ENCODE data around the gene DCDC2.

DNA sequence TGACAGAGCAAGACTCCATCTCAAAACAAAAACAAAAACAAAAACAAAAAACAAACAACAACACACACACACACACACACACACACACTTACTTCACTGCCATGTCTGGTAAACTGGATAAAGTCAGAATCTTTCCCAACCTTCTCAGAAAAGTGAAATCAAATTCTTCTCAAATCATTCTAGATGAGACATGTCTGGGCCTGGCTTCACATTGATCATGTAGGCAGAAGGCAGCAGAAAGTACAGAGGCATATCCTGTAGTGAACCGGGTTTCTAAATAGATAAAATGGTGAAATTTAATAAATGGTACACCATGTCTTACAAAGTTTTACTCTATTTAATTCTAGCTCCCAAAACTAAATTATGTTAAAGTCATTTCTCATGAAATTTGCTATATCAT is 30.0 kb upstream of the DCDC2 start:
- TF ChIP-seq, protein P1, sequence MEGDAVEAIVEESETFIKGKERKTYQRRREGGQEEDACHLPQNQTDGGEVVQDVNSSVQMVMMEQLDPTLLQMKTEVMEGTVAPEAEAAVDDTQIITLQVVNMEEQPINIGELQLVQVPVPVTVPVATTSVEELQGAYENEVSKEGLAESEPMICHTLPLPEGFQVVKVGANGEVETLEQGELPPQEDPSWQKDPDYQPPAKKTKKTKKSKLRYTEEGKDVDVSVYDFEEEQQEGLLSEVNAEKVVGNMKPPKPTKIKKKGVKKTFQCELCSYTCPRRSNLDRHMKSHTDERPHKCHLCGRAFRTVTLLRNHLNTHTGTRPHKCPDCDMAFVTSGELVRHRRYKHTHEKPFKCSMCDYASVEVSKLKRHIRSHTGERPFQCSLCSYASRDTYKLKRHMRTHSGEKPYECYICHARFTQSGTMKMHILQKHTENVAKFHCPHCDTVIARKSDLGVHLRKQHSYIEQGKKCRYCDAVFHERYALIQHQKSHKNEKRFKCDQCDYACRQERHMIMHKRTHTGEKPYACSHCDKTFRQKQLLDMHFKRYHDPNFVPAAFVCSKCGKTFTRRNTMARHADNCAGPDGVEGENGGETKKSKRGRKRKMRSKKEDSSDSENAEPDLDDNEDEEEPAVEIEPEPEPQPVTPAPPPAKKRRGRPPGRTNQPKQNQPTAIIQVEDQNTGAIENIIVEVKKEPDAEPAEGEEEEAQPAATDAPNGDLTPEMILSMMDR (IDR thresholded peaks at IDR 0.05): no peak
- TF ChIP-seq NR3C1 (CRISPR knock-in tag; conservative IDR thresholded peaks at IDR 0.05; ENCODE audit: low read depth): no peak
- TF ChIP-seq, protein P2, sequence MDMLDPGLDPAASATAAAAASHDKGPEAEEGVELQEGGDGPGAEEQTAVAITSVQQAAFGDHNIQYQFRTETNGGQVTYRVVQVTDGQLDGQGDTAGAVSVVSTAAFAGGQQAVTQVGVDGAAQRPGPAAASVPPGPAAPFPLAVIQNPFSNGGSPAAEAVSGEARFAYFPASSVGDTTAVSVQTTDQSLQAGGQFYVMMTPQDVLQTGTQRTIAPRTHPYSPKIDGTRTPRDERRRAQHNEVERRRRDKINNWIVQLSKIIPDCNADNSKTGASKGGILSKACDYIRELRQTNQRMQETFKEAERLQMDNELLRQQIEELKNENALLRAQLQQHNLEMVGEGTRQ (CRISPR knock-in tag; IDR thresholded peaks at IDR 0.05): no peak
- TF ChIP-seq ELF4 (CRISPR knock-in tag; IDR thresholded peaks at IDR 0.05; ENCODE audit: low read depth): no peak
- no peak for TF ChIP-seq SMAD3 (CRISPR knock-in tag; IDR thresholded peaks at IDR 0.05; ENCODE audit: borderline replicate concordance)
- no peak for TF ChIP-seq TCF7 (CRISPR knock-in tag; IDR thresholded peaks at IDR 0.05; ENCODE audit: low read depth)
- no peak for TF ChIP-seq ZNF232 (CRISPR knock-in tag; IDR thresholded peaks at IDR 0.05)
- TF ChIP-seq, protein P3, sequence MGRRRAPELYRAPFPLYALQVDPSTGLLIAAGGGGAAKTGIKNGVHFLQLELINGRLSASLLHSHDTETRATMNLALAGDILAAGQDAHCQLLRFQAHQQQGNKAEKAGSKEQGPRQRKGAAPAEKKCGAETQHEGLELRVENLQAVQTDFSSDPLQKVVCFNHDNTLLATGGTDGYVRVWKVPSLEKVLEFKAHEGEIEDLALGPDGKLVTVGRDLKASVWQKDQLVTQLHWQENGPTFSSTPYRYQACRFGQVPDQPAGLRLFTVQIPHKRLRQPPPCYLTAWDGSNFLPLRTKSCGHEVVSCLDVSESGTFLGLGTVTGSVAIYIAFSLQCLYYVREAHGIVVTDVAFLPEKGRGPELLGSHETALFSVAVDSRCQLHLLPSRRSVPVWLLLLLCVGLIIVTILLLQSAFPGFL (CRISPR knock-in tag; IDR thresholded peaks at IDR 0.05; ENCODE audit: borderline replicate concordance): no peak
- TF ChIP-seq MAX (CRISPR knock-in tag; IDR thresholded peaks at IDR 0.05): no peak
- TF ChIP-seq GRHL2 (CRISPR knock-in tag; IDR thresholded peaks at IDR 0.05; ENCODE audit: insufficient replicate concordance, severe bottlenecking): no peak
- TF ChIP-seq TEAD4 (CRISPR knock-in tag; IDR thresholded peaks at IDR 0.05): no peak
